Measurements from ENCODE around the gene CR2.

GRCh38 chr1:207430602-207431001, 23.5 kb upstream of the CR2 start:
- TF ChIP-seq SP1 (IDR thresholded peaks at IDR 0.05): no peak
- no peak for TF ChIP-seq CTCF (IDR thresholded peaks at IDR 0.05; ENCODE audit: low read depth, low read length, missing input control)
- TF ChIP-seq JUND (IDR thresholded peaks at IDR 0.05): no peak
- TF ChIP-seq ZBTB33 (IDR thresholded peaks at IDR 0.05): no peak
- no peak for TF ChIP-seq ATF3 (IDR thresholded peaks at IDR 0.05)
- TF ChIP-seq MAX (IDR thresholded peaks at IDR 0.05): no peak
- TF ChIP-seq RXRA (IDR thresholded peaks at IDR 0.05): no peak
- no peak for TF ChIP-seq RAD21 (IDR thresholded peaks at IDR 0.05)
- no peak for TF ChIP-seq YY1 (IDR thresholded peaks at IDR 0.05)
- no peak for TF ChIP-seq REST (IDR thresholded peaks at IDR 0.05)

Measured in liver (tissue), 3 donors.